HG03439 (cell line): ENCODE measurements around the gene SLC6A14.

Source experiments
- ATAC-seq: cut with Tn5 transposase; IDR thresholded peaks from one replicate; pipeline ENCODE4 v1.9.1; 2021; ENCODE audit warnings: mild to moderate bottlenecking, moderate library complexity; ENCODE audit not compliant: unreplicated experiment

SLC6A14 gene, protein sequence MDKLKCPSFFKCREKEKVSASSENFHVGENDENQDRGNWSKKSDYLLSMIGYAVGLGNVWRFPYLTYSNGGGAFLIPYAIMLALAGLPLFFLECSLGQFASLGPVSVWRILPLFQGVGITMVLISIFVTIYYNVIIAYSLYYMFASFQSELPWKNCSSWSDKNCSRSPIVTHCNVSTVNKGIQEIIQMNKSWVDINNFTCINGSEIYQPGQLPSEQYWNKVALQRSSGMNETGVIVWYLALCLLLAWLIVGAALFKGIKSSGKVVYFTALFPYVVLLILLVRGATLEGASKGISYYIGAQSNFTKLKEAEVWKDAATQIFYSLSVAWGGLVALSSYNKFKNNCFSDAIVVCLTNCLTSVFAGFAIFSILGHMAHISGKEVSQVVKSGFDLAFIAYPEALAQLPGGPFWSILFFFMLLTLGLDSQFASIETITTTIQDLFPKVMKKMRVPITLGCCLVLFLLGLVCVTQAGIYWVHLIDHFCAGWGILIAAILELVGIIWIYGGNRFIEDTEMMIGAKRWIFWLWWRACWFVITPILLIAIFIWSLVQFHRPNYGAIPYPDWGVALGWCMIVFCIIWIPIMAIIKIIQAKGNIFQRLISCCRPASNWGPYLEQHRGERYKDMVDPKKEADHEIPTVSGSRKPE

DNA sequence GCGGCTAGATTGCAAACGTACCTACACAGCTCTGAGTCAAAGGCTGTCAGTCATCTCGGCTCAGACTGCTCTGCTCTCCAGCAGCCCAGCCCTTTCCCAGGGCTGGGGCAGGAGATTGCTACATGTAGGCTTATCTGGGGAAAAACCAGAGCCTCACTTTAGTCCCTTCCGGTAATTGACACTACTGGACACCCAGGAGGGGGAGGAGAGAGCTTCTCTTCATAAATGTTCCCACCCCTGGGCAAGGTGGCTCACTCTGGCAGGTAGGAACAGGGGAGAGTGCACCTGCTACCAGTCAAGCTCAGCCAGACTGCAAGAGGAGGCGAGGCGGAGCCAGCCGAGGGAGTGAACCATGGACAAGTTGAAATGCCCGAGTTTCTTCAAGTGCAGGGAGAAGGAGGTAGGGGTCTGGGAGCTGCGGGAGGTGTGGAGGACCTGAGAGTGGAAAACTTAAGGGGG, at the start of gene SLC6A14:
Gene SLC6A14, plus strand, starts transcription at position 249 of the 459 bp plus-strand sequence. Its CDS starts 104 bp downstream, at position 353.
- ATAC-seq: no peak

DNA sequence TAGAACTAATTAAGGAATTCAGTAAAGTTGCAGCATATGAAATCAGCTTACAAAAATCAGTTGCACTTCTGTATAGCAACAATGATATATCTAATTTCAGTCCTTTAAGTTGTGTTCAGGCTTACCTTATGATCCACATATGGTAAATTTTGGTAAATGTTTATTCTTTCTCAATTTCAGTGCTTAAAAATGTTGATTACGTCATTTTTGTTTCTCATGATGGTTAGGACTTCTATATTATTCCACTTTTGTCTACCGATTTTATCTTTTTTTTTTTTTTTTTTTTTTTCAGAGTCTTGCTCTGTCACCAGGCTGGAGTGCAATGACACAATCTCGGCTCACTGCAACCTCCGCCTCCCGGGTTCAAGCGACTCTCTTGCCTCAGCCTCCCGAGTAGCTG, 40.7 kb upstream of the SLC6A14 start:
- no peak for ATAC-seq

DNA sequence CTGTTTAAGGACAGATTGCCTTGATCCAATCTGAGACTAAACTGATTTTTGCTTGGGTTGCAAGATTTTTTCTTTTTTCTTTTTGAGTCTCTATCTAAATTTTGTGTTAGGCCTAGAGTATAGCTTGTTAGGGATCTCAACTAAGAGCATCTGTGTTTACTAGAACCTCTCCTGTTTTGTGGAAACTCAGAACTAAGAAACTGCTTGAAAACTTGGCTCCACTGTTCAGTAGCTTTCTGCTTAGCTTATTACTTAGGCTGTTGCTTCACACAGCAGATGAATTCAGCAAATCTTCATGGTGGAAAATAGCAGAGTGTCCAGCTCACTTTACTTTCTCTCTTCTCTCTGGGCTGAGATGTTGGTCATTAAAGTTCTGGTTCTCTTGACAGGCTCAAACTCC, 36.7 kb upstream of the SLC6A14 start:
- no peak for ATAC-seq

DNA sequence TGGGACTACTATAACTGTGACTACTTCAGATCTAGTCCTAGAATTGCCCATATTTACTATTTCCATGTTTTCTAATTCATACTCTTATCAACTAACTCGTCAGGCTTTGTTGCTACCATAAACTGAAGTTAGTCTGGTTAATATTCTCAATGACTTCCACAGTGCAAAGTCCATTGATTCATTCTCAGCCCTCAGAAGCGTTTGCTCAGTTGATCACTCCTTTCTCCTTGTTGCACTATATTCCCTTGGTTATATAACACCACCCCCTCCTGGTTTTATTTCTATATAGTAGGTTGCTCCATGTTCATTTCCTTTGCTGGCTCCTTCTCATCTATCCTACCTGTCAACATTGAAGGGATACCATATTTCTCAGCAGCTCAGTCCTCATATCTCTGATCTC, 27.2 kb upstream of the SLC6A14 start:
- ATAC-seq: no peak

DNA sequence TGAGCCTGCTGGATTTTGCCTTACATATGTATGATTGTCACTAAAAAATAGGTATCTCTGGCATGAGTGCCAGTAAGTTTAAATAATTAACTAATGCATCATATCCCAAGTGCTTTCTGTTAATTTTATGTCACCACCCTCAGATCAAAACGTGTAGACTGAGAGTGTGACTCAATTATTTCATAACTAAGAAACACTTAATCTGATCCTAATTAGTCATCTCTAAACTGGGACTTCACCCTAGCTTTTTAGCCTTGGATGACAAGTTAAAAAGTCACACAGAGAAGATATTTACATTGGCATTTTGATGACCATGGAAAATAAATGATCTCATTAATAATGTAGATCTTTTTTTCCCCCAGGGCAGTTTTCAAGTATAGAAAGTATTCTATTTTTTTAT, 23.1 kb upstream of the SLC6A14 start:
- ATAC-seq: no peak

DNA sequence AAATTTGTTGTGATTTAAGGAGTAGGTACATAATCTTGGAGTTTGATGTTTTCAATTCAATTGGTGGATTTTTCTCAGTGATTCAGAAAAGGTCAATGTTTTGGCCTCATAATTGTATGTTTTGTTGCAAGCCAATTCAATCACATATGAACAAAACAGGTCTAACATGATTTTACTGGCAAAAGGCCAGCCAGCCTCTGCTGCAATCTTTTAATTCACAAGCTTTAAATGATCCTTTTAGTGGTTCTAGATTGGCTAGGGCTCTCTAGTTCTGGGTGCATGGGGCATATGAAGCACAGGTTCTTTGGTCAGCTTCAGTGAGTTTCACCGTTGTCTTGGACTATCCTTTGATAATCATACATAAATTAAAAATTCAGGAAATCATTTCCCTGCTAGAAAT, 19.2 kb upstream of the SLC6A14 start:
- ATAC-seq: no peak

DNA sequence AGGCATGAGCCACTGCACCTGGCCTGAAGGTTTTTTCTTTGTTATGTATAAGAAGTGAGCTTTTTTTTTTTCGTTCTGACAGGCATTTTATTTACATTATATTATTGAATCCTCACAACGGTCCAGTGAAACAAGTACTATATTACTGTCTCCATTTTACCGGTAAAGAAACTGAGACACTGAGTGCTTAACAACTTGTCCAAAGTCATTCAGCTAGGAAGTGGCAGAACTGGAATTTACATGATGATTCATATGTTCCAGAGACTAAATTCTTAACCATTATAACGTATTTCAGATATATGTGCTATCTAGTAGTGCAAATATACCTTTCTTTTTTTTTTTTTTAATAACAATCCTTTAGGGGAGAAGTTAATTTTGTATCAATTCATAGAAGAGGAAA, 18.4 kb upstream of the SLC6A14 start:
- ATAC-seq: no peak

DNA sequence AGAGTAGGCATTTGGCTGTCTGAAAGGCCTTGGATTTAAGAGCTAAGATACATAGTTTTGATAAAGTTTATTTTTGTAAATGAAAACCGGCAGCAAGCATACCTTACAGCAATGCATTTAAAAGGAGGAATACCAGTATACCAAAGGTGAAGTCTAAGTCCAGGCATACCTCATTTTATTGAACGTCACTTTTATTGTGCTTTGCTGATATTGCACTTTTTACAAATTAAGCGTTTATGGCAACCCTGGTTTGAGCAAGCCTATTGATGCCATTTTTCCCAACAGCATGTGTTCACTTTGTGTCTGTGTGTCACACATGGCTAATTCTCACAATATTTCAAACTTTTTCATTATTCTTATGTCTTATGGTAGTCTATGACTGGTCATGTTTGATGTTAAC, 8.4 kb upstream of the SLC6A14 start:
- no peak for ATAC-seq

DNA sequence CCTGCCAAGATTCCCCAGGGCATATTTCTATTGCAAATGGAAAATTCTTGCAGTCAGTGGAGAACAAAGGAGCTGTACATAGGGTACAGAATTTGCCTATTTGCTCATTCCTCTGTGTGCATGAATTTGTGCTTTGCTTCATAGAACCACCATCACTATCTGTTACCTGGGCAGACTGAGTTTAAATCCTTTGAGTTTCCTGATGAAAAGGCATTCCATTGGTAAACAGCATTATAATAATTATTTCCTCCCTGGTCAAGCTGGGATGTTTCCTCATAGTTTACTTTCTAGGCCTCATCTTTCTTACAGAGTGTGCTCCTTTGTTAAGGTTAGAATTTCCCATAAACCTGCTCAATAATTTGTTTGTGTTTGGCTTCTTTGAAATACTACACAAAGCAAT, 809 bp upstream of the SLC6A14 start:
- no peak for ATAC-seq

DNA sequence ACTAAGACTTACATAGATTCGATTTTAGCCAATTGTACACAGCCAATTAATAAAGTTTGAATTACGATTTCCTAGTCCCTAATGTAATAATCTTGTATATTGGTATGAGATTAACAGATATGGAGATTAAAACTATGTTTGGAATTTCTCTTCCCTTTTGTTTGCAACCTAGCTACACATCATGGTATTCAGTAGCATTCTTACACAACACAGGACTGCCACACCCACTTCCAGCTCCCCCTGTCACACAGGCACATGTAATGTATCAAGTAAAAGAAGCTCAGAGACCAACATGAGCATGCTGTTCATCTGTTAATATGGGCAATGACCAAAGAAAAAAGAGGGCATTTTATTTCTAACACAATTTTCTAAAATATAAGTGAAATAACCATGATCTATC, 12.8 kb downstream of the SLC6A14 start:
- ATAC-seq: no peak

DNA sequence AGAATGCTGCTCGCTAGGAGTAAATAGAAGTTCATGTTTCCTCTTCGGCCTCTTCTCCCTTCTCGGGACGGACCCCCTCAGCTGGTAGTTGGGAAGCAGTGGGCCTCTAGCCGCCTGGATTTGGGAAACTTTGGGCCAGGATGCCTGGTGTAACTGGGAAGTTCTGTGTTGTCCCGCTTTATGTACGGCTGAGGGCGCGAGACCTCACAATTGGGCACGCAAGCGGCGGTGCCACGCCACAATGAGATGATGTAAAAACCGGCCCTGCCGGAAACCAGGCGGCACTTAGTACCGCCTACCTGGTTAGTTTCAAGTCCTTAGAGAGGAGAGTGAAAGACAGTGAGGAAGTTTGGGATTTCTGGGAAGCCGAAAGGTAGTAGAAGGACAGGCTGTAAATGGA, 26.4 kb downstream of the SLC6A14 start, which contains the start of gene CT83:
Gene CT83, minus strand, starts transcription at position 155 of the 400 bp plus-strand sequence. Its CDS starts 120 bp downstream, at position 35.
- ATAC-seq: no peak

DNA sequence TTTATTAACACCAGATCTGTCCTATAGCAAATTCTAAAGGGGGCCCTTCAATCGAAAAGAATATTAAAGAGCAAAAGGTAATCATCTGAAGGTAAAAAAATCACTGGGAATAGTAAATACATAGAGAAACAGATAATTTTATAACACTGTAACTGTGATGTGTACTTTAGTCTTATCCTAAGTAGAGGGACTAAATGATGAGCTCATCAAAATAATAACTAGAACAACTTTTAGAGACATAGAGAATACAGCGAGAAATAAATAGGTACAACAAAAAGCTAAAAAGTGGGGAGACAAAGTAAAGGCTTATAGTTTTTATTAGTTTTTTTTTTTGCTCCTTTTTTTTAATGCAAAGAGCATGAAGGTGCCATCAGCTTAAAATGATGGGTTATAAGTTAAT, 43.7 kb downstream of the SLC6A14 start:
- no peak for ATAC-seq

DNA sequence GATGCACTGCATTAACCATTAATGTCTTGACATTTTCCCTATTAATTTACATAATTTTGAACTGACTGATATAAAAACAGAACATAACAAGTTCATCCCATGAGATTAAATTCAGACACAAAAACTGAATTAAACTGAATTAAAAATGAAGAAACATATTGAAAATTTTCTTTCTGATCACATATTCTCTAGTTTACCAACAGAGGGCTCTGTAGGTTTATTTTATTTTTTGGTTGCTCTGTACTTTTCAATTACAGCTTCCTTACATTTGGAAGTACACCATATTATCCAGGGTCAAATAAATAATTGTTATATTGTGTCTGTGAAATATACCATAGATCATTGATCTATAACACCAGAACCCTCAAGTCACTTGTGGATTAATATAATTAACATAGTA, 53.7 kb downstream of the SLC6A14 start:
- no peak for ATAC-seq

DNA sequence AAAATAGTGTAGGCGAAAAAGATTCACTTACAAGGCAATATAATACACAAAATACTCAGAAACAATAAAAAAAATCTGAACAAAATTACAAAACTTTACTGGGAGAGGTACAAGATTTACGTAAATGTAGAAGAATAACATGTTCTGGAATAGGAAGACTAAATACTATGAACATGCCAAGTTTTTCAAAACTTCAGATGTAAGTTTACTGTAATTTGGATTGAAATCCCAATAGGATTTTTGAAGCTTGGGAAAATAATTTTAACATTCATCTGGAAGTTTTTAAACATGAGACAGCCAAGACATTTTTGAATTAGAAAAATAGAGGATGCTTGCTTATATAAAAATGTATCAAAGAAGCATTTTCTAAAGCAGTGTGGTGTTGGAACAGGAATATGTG, 56.9 kb downstream of the SLC6A14 start:
- no peak for ATAC-seq

DNA sequence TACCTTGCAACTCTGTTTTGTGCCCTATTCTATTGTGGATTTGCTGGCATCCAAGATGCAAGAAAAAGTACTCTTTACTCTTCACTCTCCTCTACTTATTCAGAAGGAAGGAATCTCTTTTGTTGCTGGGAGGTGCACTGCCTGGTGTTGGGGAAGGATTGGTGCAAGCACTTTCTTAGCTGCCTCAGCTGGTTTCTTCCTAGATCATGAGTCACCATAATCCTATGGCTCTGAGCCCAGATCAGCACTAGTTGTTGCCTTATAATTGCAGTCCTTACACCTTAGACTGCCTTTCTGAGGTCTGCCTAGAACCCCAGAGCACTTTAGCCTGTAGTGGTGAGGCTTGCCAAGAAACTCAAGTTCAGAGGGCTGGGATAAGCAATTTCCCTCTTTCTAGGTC, 63.4 kb downstream of the SLC6A14 start:
- ATAC-seq: no peak
